Measurements from ENCODE around the gene XPR1.

DNA sequence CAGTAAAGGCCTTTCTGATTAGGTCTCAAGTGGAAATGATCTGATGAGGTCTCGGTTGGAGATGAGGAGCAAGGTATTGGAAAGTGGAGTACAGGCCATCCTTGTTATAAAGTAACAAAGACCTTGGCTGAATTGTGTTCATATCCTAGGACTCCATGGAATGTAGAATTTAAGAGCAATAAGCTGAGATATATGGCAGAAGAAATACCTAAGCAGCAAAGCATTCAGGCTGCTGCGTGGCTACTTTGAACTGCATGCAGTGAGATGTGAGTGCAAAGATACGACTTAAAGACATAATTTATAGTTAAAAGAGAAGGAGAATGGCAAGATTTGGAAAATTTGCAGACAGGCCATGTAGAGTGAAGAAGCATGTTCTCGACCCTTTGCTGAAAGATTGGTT is 11.2 kb upstream of the XPR1 start:
- TF ChIP-seq CTCF (IDR thresholded peaks at IDR 0.05) (no peak), POLR2A (IDR thresholded peaks at IDR 0.05) (no peak)
